ENCODE measurements around the gene GPD2. TPM values are rescaled to one million over a fixed set of nuclear protein-coding genes. Genes with fewer than 3 reads are reported as not detected.

The GPD2 gene
- total and polyA plus RNA-seq, 2 donors (not counting 1 experiment from before 2014, with no cell fraction given), result 21.6 to 46.6 TPM

DNA sequence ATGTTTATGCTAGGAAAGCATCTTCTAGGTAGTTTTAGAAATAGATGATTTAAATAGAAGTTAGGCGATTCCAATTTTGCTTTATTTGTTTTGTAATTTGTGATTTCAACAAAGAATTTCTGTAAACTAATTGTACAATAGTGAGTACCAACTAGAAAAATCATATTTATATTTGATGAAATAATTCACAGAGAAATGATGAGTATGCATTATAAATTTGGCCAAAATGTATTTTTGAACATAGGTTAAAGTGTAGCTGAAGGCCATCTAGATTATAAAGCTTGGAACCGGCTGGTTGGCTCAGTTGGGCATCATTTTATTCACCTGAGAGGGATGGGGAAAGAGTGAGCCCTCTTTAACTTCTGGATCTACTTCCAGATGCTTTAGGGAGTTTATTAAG, 50.4 kb downstream of the GPD2 start:
- Histone ChIP-seq H3K4me1 (ENCODE audit: control insufficient read depth, extremely low read depth, insufficient read depth, low read length) (peaks cover 4% of the 10 kb centered on the region), H2AFZ (ENCODE audit: low read length) (no peak overlapping the region), H3K9me3 (ENCODE audit: control insufficient read depth, insufficient read depth, low read depth, low read length) (no peaks in the 10 kb centered on the region), H3K27me3 (ENCODE audit: control insufficient read depth, insufficient read depth, low read length) (no peaks in the 10 kb centered on the region), H3K79me2 (ENCODE audit: control insufficient read depth, insufficient read depth, low read length) (no peaks in the 10 kb centered on the region), H3K4me3 (replicated peaks in 1 of 4; ENCODE audit: control extremely low read depth in 1 of 4, insufficient read depth in 1 of 4, low read depth in 3 of 4, low read length in 4 of 4) (no peak overlapping the region), H3K4me2 (ENCODE audit: extremely low read depth, insufficient read depth, low read length) (no peak overlapping the region), H3K27ac (ENCODE audit: insufficient read depth, low read length) (no peak overlapping the region), H3K9ac (ENCODE audit: insufficient read depth, low read length) (no peak overlapping the region), H3K36me3 (ENCODE audit: control insufficient read depth, insufficient read depth, low read length) (no peaks in the 10 kb centered on the region), H4K20me1 (ENCODE audit: control insufficient read depth, extremely low read depth, insufficient read depth, low read length) (no peaks in the 10 kb centered on the region)
- TF ChIP-seq EZH2 (IDR thresholded peaks at IDR 0.05; ENCODE audit: low read length, missing control alignments), result no peak
- TF ChIP-seq, protein P1, sequence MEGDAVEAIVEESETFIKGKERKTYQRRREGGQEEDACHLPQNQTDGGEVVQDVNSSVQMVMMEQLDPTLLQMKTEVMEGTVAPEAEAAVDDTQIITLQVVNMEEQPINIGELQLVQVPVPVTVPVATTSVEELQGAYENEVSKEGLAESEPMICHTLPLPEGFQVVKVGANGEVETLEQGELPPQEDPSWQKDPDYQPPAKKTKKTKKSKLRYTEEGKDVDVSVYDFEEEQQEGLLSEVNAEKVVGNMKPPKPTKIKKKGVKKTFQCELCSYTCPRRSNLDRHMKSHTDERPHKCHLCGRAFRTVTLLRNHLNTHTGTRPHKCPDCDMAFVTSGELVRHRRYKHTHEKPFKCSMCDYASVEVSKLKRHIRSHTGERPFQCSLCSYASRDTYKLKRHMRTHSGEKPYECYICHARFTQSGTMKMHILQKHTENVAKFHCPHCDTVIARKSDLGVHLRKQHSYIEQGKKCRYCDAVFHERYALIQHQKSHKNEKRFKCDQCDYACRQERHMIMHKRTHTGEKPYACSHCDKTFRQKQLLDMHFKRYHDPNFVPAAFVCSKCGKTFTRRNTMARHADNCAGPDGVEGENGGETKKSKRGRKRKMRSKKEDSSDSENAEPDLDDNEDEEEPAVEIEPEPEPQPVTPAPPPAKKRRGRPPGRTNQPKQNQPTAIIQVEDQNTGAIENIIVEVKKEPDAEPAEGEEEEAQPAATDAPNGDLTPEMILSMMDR (conservative IDR thresholded peaks at IDR 0.05 in 1 of 2, IDR thresholded peaks at IDR 0.05 in 1 of 2; ENCODE audit: low read depth in 1 of 2, low read length in 2 of 2), result no peak
- DNase-seq (ENCODE audit: low read depth in 2 of 2), result no peak

DNA sequence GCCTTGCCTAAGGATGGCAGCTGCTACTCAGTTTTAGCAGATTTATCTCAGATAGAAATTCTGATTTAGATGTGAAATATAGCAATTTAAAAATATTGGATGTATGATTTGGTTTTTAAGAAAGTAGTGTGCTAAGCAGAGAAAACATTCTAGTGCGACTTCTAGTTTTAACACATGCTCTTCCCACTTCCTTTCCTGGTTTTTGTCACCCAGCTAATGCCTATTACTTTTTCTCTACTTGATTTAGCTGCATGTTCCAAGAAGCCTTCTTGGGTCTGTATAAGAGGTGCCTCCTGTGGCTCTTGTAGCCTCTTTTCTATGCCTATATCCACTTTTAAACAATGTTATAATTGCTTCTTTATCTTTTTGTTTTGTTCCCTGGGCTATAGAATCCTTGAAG, 53.0 kb downstream of the GPD2 start:
- H3K9ac ChIP-seq (ENCODE audit: insufficient read depth, low read length), result no peak overlapping the region

DNA sequence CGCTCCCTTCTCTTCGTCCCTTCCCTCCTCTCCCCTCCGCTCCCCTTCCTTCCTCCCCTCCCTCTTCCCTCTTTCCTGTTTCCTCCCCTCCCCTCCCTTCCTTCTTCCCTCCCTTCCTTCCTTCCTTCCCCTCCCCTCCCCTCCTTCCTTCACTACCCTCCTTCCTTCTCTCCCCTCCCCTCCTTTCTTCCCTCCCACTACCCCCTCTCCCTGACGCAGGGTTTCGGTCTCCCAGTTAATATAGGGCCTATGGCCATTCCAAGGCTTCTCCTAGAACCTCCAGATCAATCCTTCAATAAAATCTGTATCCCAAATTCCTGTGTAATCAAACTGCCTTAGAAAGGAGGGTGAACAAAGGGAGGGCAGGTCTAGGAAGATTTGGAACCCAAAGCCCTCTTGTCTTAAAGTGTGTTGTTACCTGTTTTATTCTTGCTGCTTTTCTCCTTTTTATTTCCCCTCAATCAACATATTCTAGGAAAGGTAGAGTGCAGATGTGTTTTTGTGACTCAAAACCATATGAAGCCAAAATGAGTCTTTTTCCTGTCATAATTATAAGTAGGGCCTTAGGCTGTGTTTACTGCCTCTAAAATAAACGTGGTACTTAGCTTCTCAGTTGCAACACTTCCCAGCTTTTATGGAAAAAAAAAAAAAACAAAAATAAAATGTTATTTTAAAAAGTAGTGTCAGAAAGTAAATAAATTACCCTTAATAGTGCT, 53.7 kb downstream of the GPD2 start:
- Histone ChIP-seq H3K27ac (ENCODE audit: insufficient read depth, low read length) (no peak overlapping the region), H3K4me1 (ENCODE audit: control insufficient read depth, extremely low read depth, insufficient read depth, low read length) (peaks cover 4% of the 10 kb centered on the region), H2AFZ (ENCODE audit: low read length) (no peak overlapping the region), H3K79me2 (ENCODE audit: control insufficient read depth, insufficient read depth, low read length) (no peaks in the 10 kb centered on the region), H3K36me3 (ENCODE audit: control insufficient read depth, insufficient read depth, low read length) (no peaks in the 10 kb centered on the region), H3K9me3 (ENCODE audit: control insufficient read depth, insufficient read depth, low read depth, low read length) (no peaks in the 10 kb centered on the region), H4K20me1 (ENCODE audit: control insufficient read depth, extremely low read depth, insufficient read depth, low read length) (no peaks in the 10 kb centered on the region), H3K9ac (ENCODE audit: insufficient read depth, low read length) (no peak overlapping the region), H3K4me3 (replicated peaks in 1 of 4; ENCODE audit: control extremely low read depth in 1 of 4, insufficient read depth in 1 of 4, low read depth in 3 of 4, low read length in 4 of 4) (no peak overlapping the region), H3K27me3 (ENCODE audit: control insufficient read depth, insufficient read depth, low read length) (no peaks in the 10 kb centered on the region), H3K4me2 (ENCODE audit: extremely low read depth, insufficient read depth, low read length) (no peak overlapping the region)
- no peak for DNase-seq (ENCODE audit: low read depth in 2 of 2)
- TF ChIP-seq, protein P1 (conservative IDR thresholded peaks at IDR 0.05 in 1 of 2, IDR thresholded peaks at IDR 0.05 in 1 of 2; ENCODE audit: low read depth in 1 of 2, low read length in 2 of 2), result no peak
- TF ChIP-seq EZH2 (IDR thresholded peaks at IDR 0.05; ENCODE audit: low read length, missing control alignments), result no peak

More for the DNA sequence above, 53.0 kb downstream of the GPD2 start:
- H3K9me3 ChIP-seq (ENCODE audit: control insufficient read depth, insufficient read depth, low read depth, low read length), result no peaks in the 10 kb centered on the region
- H2AFZ ChIP-seq (ENCODE audit: low read length), result no peak overlapping the region
- H3K4me3 ChIP-seq (replicated peaks in 1 of 4; ENCODE audit: control extremely low read depth in 1 of 4, insufficient read depth in 1 of 4, low read depth in 3 of 4, low read length in 4 of 4), result no peak overlapping the region
- no peaks in the 10 kb centered on the region for H3K36me3 ChIP-seq (ENCODE audit: control insufficient read depth, insufficient read depth, low read length)
- H3K4me2 ChIP-seq (ENCODE audit: extremely low read depth, insufficient read depth, low read length), result no peak overlapping the region
- H3K27me3 ChIP-seq (ENCODE audit: control insufficient read depth, insufficient read depth, low read length), result no peaks in the 10 kb centered on the region
- H4K20me1 ChIP-seq (ENCODE audit: control insufficient read depth, extremely low read depth, insufficient read depth, low read length), result no peaks in the 10 kb centered on the region
- H3K79me2 ChIP-seq (ENCODE audit: control insufficient read depth, insufficient read depth, low read length), result no peaks in the 10 kb centered on the region
- no peak for DNase-seq (ENCODE audit: low read depth in 2 of 2)
- H3K4me1 ChIP-seq (ENCODE audit: control insufficient read depth, extremely low read depth, insufficient read depth, low read length), result peaks cover 4% of the 10 kb centered on the region
- no peak overlapping the region for H3K27ac ChIP-seq (ENCODE audit: insufficient read depth, low read length)
- TF ChIP-seq EZH2 (IDR thresholded peaks at IDR 0.05; ENCODE audit: low read length, missing control alignments), result no peak
- TF ChIP-seq, protein P1 (conservative IDR thresholded peaks at IDR 0.05 in 1 of 2, IDR thresholded peaks at IDR 0.05 in 1 of 2; ENCODE audit: low read depth in 1 of 2, low read length in 2 of 2), result no peak
